ENCODE data around the gene B3GALT6.

B3GALT6 gene

DNA sequence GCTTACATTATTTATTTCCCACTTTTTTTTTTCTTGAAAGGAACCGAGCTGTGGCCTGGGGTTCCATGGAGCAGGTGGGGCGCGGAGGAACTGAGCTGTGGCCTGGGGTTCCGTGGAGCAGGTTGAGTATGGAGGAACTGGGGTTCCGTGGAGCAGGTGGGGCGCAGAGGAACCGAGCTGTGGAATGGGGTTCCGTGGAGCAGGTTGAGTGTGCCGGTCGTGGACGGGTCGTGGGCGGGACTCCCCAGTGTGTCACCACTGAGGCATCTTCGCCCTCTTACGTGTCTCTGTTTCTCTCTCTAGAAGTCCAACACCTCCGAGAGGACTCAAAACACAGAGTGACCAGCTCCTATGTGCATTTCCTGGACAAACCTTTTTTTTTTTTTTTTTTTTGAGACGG is 47.0 kb downstream of the B3GALT6 start:
- no peaks in the 10 kb centered on the region for H3K9me3 ChIP-seq (ENCODE audit: control insufficient read depth, insufficient read depth, low read depth, low read length)
- no peak overlapping the region for H3K4me3 ChIP-seq (ENCODE audit: low read depth, low read length)
- CTCF ChIA-PET: interaction anchor here (0.6 to 1.5 kb wide), 3 partner anchors 13 to 277 kb away, joined by 4 to 10 read pairs (median 6); no protein-coding TSS in a partner anchor
- H3K4me1 ChIP-seq (ENCODE audit: control insufficient read depth, insufficient read depth, low read length): no peaks in the 10 kb centered on the region
- no peak overlapping the region for H3K27ac ChIP-seq (ENCODE audit: extremely low read depth, low read depth, low read length)
- H3K36me3 ChIP-seq (ENCODE audit: control insufficient read depth in 2 of 2, insufficient read depth in 1 of 2, low read length in 2 of 2): peaks cover 0 to 3% of the 10 kb centered on the region in 2 experiments; a peak in 1 of 3 replicates
- POLR2A ChIA-PET: no interaction called here
- TF ChIP-seq, protein P1, sequence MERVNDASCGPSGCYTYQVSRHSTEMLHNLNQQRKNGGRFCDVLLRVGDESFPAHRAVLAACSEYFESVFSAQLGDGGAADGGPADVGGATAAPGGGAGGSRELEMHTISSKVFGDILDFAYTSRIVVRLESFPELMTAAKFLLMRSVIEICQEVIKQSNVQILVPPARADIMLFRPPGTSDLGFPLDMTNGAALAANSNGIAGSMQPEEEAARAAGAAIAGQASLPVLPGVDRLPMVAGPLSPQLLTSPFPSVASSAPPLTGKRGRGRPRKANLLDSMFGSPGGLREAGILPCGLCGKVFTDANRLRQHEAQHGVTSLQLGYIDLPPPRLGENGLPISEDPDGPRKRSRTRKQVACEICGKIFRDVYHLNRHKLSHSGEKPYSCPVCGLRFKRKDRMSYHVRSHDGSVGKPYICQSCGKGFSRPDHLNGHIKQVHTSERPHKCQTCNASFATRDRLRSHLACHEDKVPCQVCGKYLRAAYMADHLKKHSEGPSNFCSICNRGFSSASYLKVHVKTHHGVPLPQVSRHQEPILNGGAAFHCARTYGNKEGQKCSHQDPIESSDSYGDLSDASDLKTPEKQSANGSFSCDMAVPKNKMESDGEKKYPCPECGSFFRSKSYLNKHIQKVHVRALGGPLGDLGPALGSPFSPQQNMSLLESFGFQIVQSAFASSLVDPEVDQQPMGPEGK (tag by site-specific recombination; IDR thresholded peaks at IDR 0.05): no peak
- TF ChIP-seq ZBTB1 (tag by site-specific recombination; IDR thresholded peaks at IDR 0.05): no peak
- TF ChIP-seq ZNF776 (tag by site-specific recombination; IDR thresholded peaks at IDR 0.05; ENCODE audit: borderline replicate concordance): no peak
- no peak for TF ChIP-seq ZNF473 (tag by site-specific recombination; IDR thresholded peaks at IDR 0.05)

DNA sequence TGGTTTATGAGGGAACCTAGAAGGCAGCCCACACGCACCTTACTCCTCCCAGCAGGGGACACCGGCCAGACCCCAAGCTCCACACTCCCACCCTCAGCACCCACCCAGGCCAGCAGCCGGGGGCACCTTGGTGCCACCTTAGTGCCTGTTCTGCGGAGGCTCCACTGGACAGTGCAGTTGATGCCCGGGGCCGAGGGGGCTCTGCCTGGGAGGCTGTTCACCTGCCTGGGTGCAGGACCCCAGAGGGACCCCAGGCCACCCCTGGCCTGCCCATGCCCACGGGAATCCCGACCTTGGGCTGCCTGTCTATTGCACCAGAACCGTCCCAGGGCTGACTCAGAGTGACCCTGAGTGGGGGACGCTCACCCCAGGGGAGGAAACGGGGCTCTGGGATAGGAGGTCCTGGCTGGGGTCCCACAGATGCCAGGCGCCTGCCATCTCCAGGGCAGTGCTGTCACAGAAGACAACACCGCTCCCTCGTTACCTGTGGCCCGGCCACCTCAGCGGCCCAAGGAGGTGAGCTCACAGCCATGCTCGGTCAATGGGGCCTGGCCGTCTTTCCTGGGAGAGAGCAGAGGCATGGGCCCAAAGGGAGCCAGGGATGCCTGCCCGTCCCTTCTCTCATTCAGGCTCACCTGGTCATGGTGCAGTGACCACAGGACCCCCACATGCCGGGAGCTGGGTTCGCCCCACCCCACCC is 48.9 kb downstream of the B3GALT6 start:
- H3K4me1 ChIP-seq (ENCODE audit: control insufficient read depth, insufficient read depth, low read length): no peaks in the 10 kb centered on the region
- ChIA-PET CTCF (interaction anchor here (0.5 to 0.9 kb wide), 3 partner anchors 10 to 23 kb away, joined by 3 to 5 read pairs (median 5); no protein-coding TSS in a partner anchor), POLR2A (no interaction called here)
- TF ChIP-seq KLF16 (tag by site-specific recombination; IDR thresholded peaks at IDR 0.05) (no peak), ZNF341 (tag by site-specific recombination; IDR thresholded peaks at IDR 0.05; ENCODE audit: low read depth) (no peak), ZNF335 (tag by site-specific recombination; conservative IDR thresholded peaks at IDR 0.05) (no peak), ZNF366 (tag by site-specific recombination; conservative IDR thresholded peaks at IDR 0.05) (no peak), ZNF416 (tag by site-specific recombination; IDR thresholded peaks at IDR 0.05) (no peak), ZNF621 (tag by site-specific recombination; IDR thresholded peaks at IDR 0.05) (no peak), MYNN (tag by site-specific recombination; IDR thresholded peaks at IDR 0.05; ENCODE audit: borderline replicate concordance) (no peak), KLF7 (tag by site-specific recombination; IDR thresholded peaks at IDR 0.05; ENCODE audit: borderline replicate concordance) (no peak), ZNF501 (tag by site-specific recombination; IDR thresholded peaks at IDR 0.05) (no peak), ZNF658 (tag by site-specific recombination; IDR thresholded peaks at IDR 0.05) (no peak), TRIM28 (IDR thresholded peaks at IDR 0.05; ENCODE audit: borderline replicate concordance, low read length) (no peak)
- TF ChIP-seq, protein P2, sequence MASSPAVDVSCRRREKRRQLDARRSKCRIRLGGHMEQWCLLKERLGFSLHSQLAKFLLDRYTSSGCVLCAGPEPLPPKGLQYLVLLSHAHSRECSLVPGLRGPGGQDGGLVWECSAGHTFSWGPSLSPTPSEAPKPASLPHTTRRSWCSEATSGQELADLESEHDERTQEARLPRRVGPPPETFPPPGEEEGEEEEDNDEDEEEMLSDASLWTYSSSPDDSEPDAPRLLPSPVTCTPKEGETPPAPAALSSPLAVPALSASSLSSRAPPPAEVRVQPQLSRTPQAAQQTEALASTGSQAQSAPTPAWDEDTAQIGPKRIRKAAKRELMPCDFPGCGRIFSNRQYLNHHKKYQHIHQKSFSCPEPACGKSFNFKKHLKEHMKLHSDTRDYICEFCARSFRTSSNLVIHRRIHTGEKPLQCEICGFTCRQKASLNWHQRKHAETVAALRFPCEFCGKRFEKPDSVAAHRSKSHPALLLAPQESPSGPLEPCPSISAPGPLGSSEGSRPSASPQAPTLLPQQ (tag by site-specific recombination; IDR thresholded peaks at IDR 0.05): no peak
- TF ChIP-seq, protein P3, sequence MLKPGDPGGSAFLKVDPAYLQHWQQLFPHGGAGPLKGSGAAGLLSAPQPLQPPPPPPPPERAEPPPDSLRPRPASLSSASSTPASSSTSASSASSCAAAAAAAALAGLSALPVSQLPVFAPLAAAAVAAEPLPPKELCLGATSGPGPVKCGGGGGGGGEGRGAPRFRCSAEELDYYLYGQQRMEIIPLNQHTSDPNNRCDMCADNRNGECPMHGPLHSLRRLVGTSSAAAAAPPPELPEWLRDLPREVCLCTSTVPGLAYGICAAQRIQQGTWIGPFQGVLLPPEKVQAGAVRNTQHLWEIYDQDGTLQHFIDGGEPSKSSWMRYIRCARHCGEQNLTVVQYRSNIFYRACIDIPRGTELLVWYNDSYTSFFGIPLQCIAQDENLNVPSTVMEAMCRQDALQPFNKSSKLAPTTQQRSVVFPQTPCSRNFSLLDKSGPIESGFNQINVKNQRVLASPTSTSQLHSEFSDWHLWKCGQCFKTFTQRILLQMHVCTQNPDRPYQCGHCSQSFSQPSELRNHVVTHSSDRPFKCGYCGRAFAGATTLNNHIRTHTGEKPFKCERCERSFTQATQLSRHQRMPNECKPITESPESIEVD (tag by site-specific recombination; IDR thresholded peaks at IDR 0.05): no peak
- TF ChIP-seq, protein P4, sequence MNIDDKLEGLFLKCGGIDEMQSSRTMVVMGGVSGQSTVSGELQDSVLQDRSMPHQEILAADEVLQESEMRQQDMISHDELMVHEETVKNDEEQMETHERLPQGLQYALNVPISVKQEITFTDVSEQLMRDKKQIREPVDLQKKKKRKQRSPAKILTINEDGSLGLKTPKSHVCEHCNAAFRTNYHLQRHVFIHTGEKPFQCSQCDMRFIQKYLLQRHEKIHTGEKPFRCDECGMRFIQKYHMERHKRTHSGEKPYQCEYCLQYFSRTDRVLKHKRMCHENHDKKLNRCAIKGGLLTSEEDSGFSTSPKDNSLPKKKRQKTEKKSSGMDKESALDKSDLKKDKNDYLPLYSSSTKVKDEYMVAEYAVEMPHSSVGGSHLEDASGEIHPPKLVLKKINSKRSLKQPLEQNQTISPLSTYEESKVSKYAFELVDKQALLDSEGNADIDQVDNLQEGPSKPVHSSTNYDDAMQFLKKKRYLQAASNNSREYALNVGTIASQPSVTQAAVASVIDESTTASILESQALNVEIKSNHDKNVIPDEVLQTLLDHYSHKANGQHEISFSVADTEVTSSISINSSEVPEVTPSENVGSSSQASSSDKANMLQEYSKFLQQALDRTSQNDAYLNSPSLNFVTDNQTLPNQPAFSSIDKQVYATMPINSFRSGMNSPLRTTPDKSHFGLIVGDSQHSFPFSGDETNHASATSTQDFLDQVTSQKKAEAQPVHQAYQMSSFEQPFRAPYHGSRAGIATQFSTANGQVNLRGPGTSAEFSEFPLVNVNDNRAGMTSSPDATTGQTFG (tag by site-specific recombination; IDR thresholded peaks at IDR 0.05; ENCODE audit: borderline replicate concordance): no peak
- no peaks in the 10 kb centered on the region for H3K9me3 ChIP-seq (ENCODE audit: control insufficient read depth, insufficient read depth, low read depth, low read length)
- H3K27ac ChIP-seq (ENCODE audit: extremely low read depth, low read depth, low read length): no peak overlapping the region
- no peak overlapping the region for H3K4me3 ChIP-seq (ENCODE audit: low read depth, low read length)
- H3K36me3 ChIP-seq (ENCODE audit: control insufficient read depth in 2 of 2, insufficient read depth in 1 of 2, low read length in 2 of 2): no peaks in the 10 kb centered on the region
